Measurements from ENCODE around the gene CPNE8.

GRCh38 chr12:38776647-38777046 lies 128.7 kb downstream of the CPNE8 start:
- TF ChIP-seq POLR2A (IDR thresholded peaks at IDR 0.05; ENCODE audit: low read depth, low read length) (no peak), POLR2AphosphoS5 (IDR thresholded peaks at IDR 0.05; ENCODE audit: low read depth, low read length) (no peak)

Data from GM12892 (cell line).